ENCODE data around the gene SAE1. TPM values are rescaled to one million over a fixed set of nuclear protein-coding genes. Genes with fewer than 3 reads are reported as not detected.

Gene SAE1
- total RNA-seq, 2 donors from 2014 or later = 95.6 to 158 TPM

- no peaks in the 10 kb centered on the region for H3K27me3 Mint-ChIP-seq
- H3K36me3 Mint-ChIP-seq = no peaks in the 10 kb centered on the region
- H3K27ac Mint-ChIP-seq = no peak overlapping the region
- H3K4me3 Mint-ChIP-seq = no peak overlapping the region
- H3K4me1 Mint-ChIP-seq (ENCODE audit: low read depth in 2 of 2) = peaks cover 24 to 34% of the 10 kb centered on the region in 2 donors
- no peaks in the 10 kb centered on the region for H3K9me3 Mint-ChIP-seq
- no peak for DNase-seq (ENCODE audit: low spot score)
- no peak for ATAC-seq
These were observed 98.5 kb downstream of the SAE1 start for GRCh38 chr19:47228937-47229675.

DNA sequence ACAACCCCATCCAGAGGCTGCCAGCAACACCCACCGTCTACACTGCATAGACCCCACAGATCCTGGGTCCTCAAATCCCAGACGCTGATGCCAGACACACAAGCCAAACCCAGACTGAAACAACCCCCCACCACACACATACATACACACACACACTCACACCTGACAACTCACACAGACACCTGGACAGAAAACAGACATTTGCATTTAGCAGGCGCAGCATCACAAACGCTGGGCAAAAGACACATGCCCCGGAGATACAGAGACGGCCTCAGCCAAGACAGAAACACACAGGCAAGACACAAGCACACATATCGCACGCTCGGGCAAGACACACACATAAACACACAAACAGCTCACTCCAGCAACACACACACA lies 99.0 kb downstream of the SAE1 start:
- H3K4me3 Mint-ChIP-seq = no peak overlapping the region
- no peak for DNase-seq (ENCODE audit: low spot score)
- peaks cover 24 to 34% of the 10 kb centered on the region in 2 donors for H3K4me1 Mint-ChIP-seq (ENCODE audit: low read depth in 2 of 2)
- no peaks in the 10 kb centered on the region for H3K36me3 Mint-ChIP-seq
- ATAC-seq = no peak
- H3K9me3 Mint-ChIP-seq = no peaks in the 10 kb centered on the region
- no peak overlapping the region for H3K27ac Mint-ChIP-seq
- H3K27me3 Mint-ChIP-seq = no peaks in the 10 kb centered on the region

- ATAC-seq (peak; percentile 1 to 9), DNase-seq (ENCODE audit: low spot score) (peak; percentile 87)
- Mint-ChIP-seq H3K27ac (no peak overlapping the region), H3K36me3 (no peaks in the 10 kb centered on the region), H3K4me3 (no peak overlapping the region), H3K9me3 (no peaks in the 10 kb centered on the region), H3K27me3 (no peaks in the 10 kb centered on the region), H3K4me1 (ENCODE audit: low read depth in 2 of 2) (peaks cover 24 to 33% of the 10 kb centered on the region in 2 donors)
These were observed 99.7 kb downstream of the SAE1 start for GRCh38 chr19:47230054-47230920.

- no peaks in the 10 kb centered on the region for H3K36me3 Mint-ChIP-seq
- H3K4me3 Mint-ChIP-seq = peak within 1 kb of the TSS; percentile 85
- H3K4me1 Mint-ChIP-seq (ENCODE audit: low read depth in 2 of 2) = peaks cover 19 to 28% of the 10 kb centered on the region in 2 donors
- DNase-seq (ENCODE audit: low spot score) = no peak
- peak within 1 kb of the TSS; percentile 49 to 72 for H3K27ac Mint-ChIP-seq
- ATAC-seq = no peak
- H3K27me3 Mint-ChIP-seq = peaks cover 0 to under 1% of the 10 kb centered on the region in 2 donors
- H3K9me3 Mint-ChIP-seq = no peaks in the 10 kb centered on the region
These were observed 100.2 kb downstream of the SAE1 start, which contains the start of gene BBC3 for GRCh38 chr19:47230921-47231214. TSS of gene BBC3 (minus strand) at chr19:47231199. CDS start at chr19:47228431, 2,768 bp downstream.

DNA sequence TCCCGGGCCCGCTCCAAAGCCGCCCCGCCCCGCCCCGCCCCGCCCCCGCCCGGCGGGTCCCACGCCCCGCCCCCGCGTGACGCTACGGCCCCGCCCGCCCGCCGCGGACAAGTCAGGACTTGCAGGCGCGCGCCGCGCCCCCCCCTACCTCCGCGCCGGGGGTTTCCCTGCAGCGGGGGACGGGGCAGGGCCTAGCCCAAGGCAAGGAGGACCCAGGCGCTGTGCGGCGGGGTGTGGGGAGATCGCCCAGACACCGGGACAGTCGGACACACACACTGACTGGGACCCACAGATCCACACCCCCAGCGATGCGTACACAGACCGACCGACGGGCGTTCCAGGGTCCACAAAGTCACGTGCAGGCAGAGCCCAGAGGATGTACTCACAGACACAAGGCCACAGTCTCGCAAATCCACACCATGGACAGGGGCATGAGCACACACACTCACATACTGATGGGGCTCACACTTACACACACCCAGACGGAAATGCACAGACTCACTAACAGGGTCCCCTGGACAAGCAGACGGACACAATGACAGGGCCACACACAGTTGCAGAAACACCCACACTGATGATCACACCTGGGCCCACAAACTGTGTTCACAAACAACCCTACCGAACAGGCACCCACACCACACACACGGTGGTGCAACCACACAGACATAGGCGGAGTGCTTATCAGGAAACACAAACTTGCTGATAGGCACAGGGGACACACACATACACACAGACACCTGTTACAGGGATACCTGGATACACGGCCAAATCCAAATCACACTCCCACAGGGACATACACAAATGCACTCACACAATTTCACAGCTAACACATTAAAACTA lies 100.8 kb downstream of the SAE1 start:
- DNase-seq (ENCODE audit: low spot score) = peak; percentile 94
- no peaks in the 10 kb centered on the region for H3K36me3 Mint-ChIP-seq

GRCh38 chr19:47232422-47233211 lies 102.0 kb downstream of the SAE1 start:
- Mint-ChIP-seq H3K27ac (peak overlapping the region; percentile 49 to 72), H3K9me3 (no peaks in the 10 kb centered on the region)
- DNase-seq (ENCODE audit: low spot score) = no peak

More for the DNA sequence above, 100.8 kb downstream of the SAE1 start:
- Mint-ChIP-seq H3K4me1 (ENCODE audit: low read depth in 2 of 2) (peaks cover 19 to 28% of the 10 kb centered on the region in 2 donors), H3K27me3 (peaks cover 0 to 3% of the 10 kb centered on the region in 2 donors), H3K4me3 (peak overlapping the region; percentile 85), H3K27ac (peak overlapping the region; percentile 49 to 72), H3K9me3 (no peaks in the 10 kb centered on the region)
- ATAC-seq = peak; percentile 74 to 77

GRCh38 chr19:47236072-47236675 lies 105.5 kb downstream of the SAE1 start:
- H3K27ac Mint-ChIP-seq = peak overlapping the region in 1 of 2 donors; percentile 53
- no peak overlapping the region for H3K4me3 Mint-ChIP-seq
- no peak for DNase-seq (ENCODE audit: low spot score)
- H3K4me1 Mint-ChIP-seq (ENCODE audit: low read depth in 2 of 2) = peaks cover 20 to 24% of the 10 kb centered on the region in 2 donors
- no peaks in the 10 kb centered on the region for H3K36me3 Mint-ChIP-seq
- H3K9me3 Mint-ChIP-seq = no peaks in the 10 kb centered on the region
- peaks cover 3 to 6% of the 10 kb centered on the region in 2 donors for H3K27me3 Mint-ChIP-seq
- ATAC-seq = no peak

More at GRCh38 chr19:47232422-47233211, 102.0 kb downstream of the SAE1 start:
- no peak for ATAC-seq
- H3K4me1 Mint-ChIP-seq (ENCODE audit: low read depth in 2 of 2) = peaks cover 15 to 20% of the 10 kb centered on the region in 2 donors
- peaks cover 0 to 3% of the 10 kb centered on the region in 2 donors for H3K27me3 Mint-ChIP-seq
- H3K36me3 Mint-ChIP-seq = no peaks in the 10 kb centered on the region
- H3K4me3 Mint-ChIP-seq = peak overlapping the region; percentile 85

DNA sequence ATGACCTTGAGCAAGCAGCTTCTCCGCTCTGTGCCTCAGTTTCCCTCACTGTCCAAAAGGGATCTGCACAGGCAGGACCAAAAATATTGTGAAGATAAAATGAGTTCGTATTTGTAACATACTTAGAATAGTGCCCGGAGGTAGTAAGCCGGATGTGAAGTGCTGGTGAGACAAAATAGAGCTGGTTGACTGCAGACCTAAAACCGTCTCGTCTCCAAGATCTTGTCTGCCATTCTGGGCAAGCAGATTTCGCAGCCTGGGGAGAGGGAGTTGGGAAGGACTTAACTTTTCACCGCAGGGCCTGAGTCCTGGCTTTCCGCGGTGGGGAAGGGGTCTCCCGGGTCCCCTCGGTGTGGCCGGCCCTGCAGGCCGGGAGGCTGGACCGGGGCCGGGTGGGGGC lies 108.5 kb downstream of the SAE1 start:
- no peak for ATAC-seq
- Mint-ChIP-seq H3K27ac (peak overlapping the region; percentile 52 to 67), H3K4me1 (ENCODE audit: low read depth in 2 of 2) (peaks cover 6 to 16% of the 10 kb centered on the region in 2 donors), H3K9me3 (no peaks in the 10 kb centered on the region), H3K27me3 (peaks cover 3 to 6% of the 10 kb centered on the region in 2 donors), H3K36me3 (no peaks in the 10 kb centered on the region), H3K4me3 (peak overlapping the region; percentile 81)
- DNase-seq (ENCODE audit: low spot score) = no peak

GRCh38 chr19:47239610-47240296 lies 109.1 kb downstream of the SAE1 start:
- Mint-ChIP-seq H3K4me3 (no peak overlapping the region), H3K27me3 (peaks cover 3 to 6% of the 10 kb centered on the region in 2 donors), H3K36me3 (no peaks in the 10 kb centered on the region), H3K27ac (no peak overlapping the region), H3K9me3 (no peaks in the 10 kb centered on the region), H3K4me1 (ENCODE audit: low read depth in 2 of 2) (peaks cover 6 to 20% of the 10 kb centered on the region in 2 donors)
- ATAC-seq (peak; percentile 37 to 55), DNase-seq (ENCODE audit: low spot score) (no peak)

DNA sequence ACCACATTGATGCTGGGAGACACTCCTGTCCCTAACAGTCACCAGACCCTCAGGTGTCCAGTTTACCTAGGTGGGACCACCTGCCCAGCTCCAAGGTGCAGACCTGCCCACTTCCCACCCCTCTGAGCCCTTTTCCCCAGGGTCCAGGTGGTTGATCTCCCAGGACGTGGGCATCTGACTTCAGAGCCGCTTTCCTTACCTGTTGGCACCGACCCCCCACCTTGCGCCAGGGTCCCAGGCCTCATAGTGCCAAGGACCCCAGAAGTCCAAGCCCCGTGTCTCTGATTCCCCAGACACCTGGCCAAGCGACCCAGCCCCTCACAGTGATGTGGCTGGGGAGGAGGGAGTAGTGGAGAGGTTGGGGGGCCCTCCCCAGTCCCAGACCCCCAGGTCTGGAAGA lies 109.9 kb downstream of the SAE1 start:
- DNase-seq (ENCODE audit: low spot score) = no peak
- Mint-ChIP-seq H3K27me3 (peaks cover 3 to 6% of the 10 kb centered on the region in 2 donors), H3K4me1 (ENCODE audit: low read depth in 2 of 2) (peaks cover 6 to 27% of the 10 kb centered on the region in 2 donors), H3K4me3 (peak overlapping the region; percentile 2), H3K27ac (no peak overlapping the region), H3K36me3 (no peaks in the 10 kb centered on the region), H3K9me3 (no peaks in the 10 kb centered on the region)
- ATAC-seq = no peak

DNA sequence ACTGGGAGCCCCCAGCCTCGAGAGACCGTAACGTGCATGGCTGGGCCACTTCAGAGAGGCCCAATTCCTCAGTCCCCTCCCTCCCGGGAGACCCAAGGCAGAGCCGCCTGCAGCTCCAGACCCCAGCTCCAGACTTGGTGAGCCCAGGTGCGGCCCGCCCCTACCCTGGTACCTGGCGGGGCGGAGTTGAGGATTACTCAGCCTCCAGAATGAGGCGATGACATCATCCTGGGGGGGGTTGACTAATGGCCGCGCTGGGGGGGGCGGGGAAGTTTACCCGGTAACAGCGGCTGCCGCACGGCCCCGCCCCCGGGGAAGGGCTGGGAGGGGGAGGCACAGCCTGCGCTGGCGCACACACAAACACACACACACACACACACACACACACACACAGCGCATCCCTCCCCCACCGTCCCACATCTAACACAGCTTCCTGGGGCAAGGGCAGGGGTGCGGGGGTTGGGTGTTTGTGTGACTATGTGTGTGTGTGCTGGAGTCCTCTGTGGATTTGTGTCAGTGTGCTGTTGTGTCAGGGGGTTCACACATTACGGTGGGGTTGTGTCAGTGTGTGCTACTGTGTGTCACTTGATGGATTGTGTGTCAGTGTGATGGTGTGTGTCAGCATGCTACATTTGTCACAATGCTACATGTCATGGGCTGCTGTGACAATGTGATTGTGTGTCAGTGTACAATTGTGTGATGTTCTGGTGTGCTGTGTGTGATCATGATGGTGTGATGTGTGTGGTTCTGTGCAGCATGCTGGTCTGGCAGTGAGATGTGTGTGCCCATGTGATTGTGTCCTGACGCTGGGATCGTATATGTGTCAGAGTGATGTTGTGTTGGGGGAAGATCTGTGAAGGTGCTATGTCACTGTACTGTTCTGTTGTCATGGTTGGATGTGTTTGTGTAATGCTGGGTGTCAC lies 110.6 kb downstream of the SAE1 start:
- peak; percentile 50 to 64 for ATAC-seq
- DNase-seq (ENCODE audit: low spot score) = peak; percentile 77
- H3K9me3 Mint-ChIP-seq = no peaks in the 10 kb centered on the region
- no peak overlapping the region for H3K4me3 Mint-ChIP-seq
- H3K27me3 Mint-ChIP-seq = peaks cover 0 to 6% of the 10 kb centered on the region in 2 donors
- no peaks in the 10 kb centered on the region for H3K36me3 Mint-ChIP-seq
- no peak overlapping the region for H3K27ac Mint-ChIP-seq
- peaks cover 6 to 27% of the 10 kb centered on the region in 2 donors for H3K4me1 Mint-ChIP-seq (ENCODE audit: low read depth in 2 of 2)

All from natural killer cell treated with Interleukin-12 subunit alpha and Interleukin-12 subunit beta and Interleukin-15 and Interleukin-18, amount 100 ng/mL, for 72 hours (primary cell).